ENCODE data around the gene PSMA4. TPM values are rescaled to one million over a fixed set of nuclear protein-coding genes. Genes with fewer than 3 reads are reported as not detected.

The PSMA4 gene
- total and polyA plus RNA-seq, 2 of the 8 experiments (the other 6 are each of a cell fraction or from before 2014, with no cell fraction given), result 348 to 445 TPM

GRCh38 chr15:78571382-78571781 is 31.1 kb downstream of the PSMA4 start:
- Histone ChIP-seq H3K4me3 (ENCODE audit: extremely low read depth in 1 of 4, insufficient read depth in 2 of 4, low read depth in 3 of 4, low read length in 4 of 4) (no peak overlapping the region), H2AK5ac (ENCODE audit: low read depth, low read length) (no peak overlapping the region), H3K4ac (replicated peaks; ENCODE audit: insufficient read length, low read depth, low read length) (no peak overlapping the region), H4K91ac (replicated peaks; ENCODE audit: insufficient read length, low read length) (no peak overlapping the region), H3K27ac (ENCODE audit: low read depth, low read length) (no peak overlapping the region), H3K4me1 (replicated peaks in 1 of 4; ENCODE audit: control insufficient read depth in 3 of 4, insufficient read depth in 4 of 4, low read length in 3 of 4) (peaks cover 0 to 3% (median 0%) of the 10 kb centered on the region in 4 experiments; a peak in 1 of 7 replicates), H2AFZ (ENCODE audit: low read length) (no peak overlapping the region), H2BK5ac (ENCODE audit: low read depth, low read length) (no peak overlapping the region), H3K27me3 (replicated peaks in 1 of 4; ENCODE audit: control insufficient read depth in 3 of 4, extremely low read depth in 1 of 4, insufficient read depth in 3 of 4, low read length in 3 of 4) (no peaks in the 10 kb centered on the region), H3K79me2 (ENCODE audit: control insufficient read depth in 1 of 2, insufficient read depth in 2 of 2, low read length in 2 of 2) (peaks cover 0 to 62% of the 10 kb centered on the region in 2 experiments; a peak in 2 of 4 replicates), H3K14ac (ENCODE audit: insufficient read length) (no peak overlapping the region), H3K23me2 (ENCODE audit: low read depth, low read length) (0 out of 2 replicates have a peak, but pooled peaks cover under 1% of the 10 kb centered on the region), H3K4me2 (ENCODE audit: insufficient read depth in 1 of 2, low read depth in 2 of 2, low read length in 2 of 2) (no peak overlapping the region), H3K56ac (replicated peaks; ENCODE audit: insufficient read length, low read depth, low read length) (no peak overlapping the region), H2BK120ac (replicated peaks; ENCODE audit: low read depth, low read length) (no peak overlapping the region), H3K18ac (ENCODE audit: extremely low read depth, low read length) (no peak overlapping the region), H2BK20ac (ENCODE audit: low read length) (no peak overlapping the region), H3K9me3 (ENCODE audit: insufficient read depth in 2 of 2, low read depth in 1 of 2, low read length in 1 of 2) (no peaks in the 10 kb centered on the region), H2BK15ac (ENCODE audit: low read length) (no peak overlapping the region), H3K36me3 (ENCODE audit: control insufficient read depth in 2 of 4, insufficient read depth in 4 of 4, low read length in 3 of 4) (no peaks in the 10 kb centered on the region; a peak in 1 of 8 replicates), H4K20me1 (replicated peaks in 1 of 2; ENCODE audit: control insufficient read depth in 1 of 2, insufficient read depth in 2 of 2, low read length in 2 of 2) (peaks cover 0 to 2% of the 10 kb centered on the region in 2 experiments), H4K8ac (ENCODE audit: extremely low read depth, insufficient read depth, low read length) (no peak overlapping the region), H3K9ac (replicated peaks in 1 of 4; ENCODE audit: extremely low read depth in 1 of 4, low read depth in 3 of 4, low read length in 3 of 4) (no peak overlapping the region), H3K79me1 (ENCODE audit: low read depth, low read length) (no peaks in the 10 kb centered on the region; the same call in 1 of the 2 replicates), H4K5ac (ENCODE audit: insufficient read length, low read depth, low read length) (no peak overlapping the region), H2BK12ac (ENCODE audit: low read depth, low read length) (no peak overlapping the region), H3K23ac (ENCODE audit: insufficient read length) (no peak overlapping the region)
- ChIA-PET POLR2A (ENCODE audit: partially characterized antibody) (no interaction called here), CTCF (ENCODE audit: partially characterized antibody) (interaction anchor here (0.8 kb wide), 1 partner anchor 44 kb away, joined by 3 read pairs; no protein-coding TSS in a partner anchor)
- FAIRE-seq (no peak), DNase-seq (ENCODE audit: low read depth in 1 of 2, low spot score in 2 of 2) (no peak)
- WGBS, 2 experiments (ENCODE audit: extremely low coverage in 1 of 2, insufficient coverage in 1 of 2, insufficient read length in 1 of 2, insufficient replicate concordance in 2 of 2, low coverage in 1 of 2, low lambda C conversion rate in 2 of 2, missing lambda C conversion rate in 1 of 2), result 92% methylated on average over 4 of the region's 4 CpGs; no CpG with 5 or more reads in 1 of the 2 experiments
- TF ChIP-seq ASH2L (IDR thresholded peaks at IDR 0.05; ENCODE audit: low read length), result no peak
- no peak for TF ChIP-seq TCF12 (IDR thresholded peaks at IDR 0.05; ENCODE audit: low read depth, low read length)
- TF ChIP-seq BRCA1 (IDR thresholded peaks at IDR 0.05; ENCODE audit: low read depth, low read length), result no peak

All from H1 (cell line).